OCI-LY3 (cell line): ENCODE results near the gene PTPRM.

Experiments
- H2AFZ ChIP-seq: fragments of 200-600, 300-600 bp; shearing (Covaris generic); 2 replicates; pipeline ENCODE4 v1.6.0; 2014; ENCODE audit warnings: antibody characterized with exemption, low read depth, low read length
- H3K27ac ChIP-seq: fragments of 200-600, 300-600 bp; sonication (generic); 2 replicates; pipeline ENCODE4 v1.5.1; 2014; ENCODE audit warnings: mild to moderate bottlenecking, low read length, moderate library complexity, mixed read lengths
- H3K27me3 ChIP-seq: fragments of 200-600, 300-600 bp; sonication (generic); 2 replicates; pipeline ENCODE4 v1.6.1; 2014; ENCODE audit warnings: low read depth, low read length, mixed read lengths
- H3K36me3 ChIP-seq: fragments of 200-600, 300-600 bp; sonication (generic); replicated peaks from 2 replicates; pipeline ENCODE3; 2014; ENCODE audit warnings: low read depth, low read length, mixed read lengths
- H3K4me1 ChIP-seq: fragments of 300-600, 200-600 bp; sonication (generic); 2 replicates; pipeline ENCODE4 v1.6.1; 2014; ENCODE audit warnings: low read length, mixed read lengths
- H3K4me2 ChIP-seq: fragments of 200-600, 300-600 bp; sonication (generic); 2 replicates; pipeline ENCODE4 v1.6.1; 2014; ENCODE audit warnings: low read length, mixed read lengths
- H3K4me3 ChIP-seq: fragments of 300-600, 200-600 bp; sonication (generic); 2 replicates; pipeline ENCODE4 v1.5.1; 2014; ENCODE audit warnings: antibody characterized with exemption, mild to moderate bottlenecking, low read length, moderate library complexity
- H3K79me2 ChIP-seq: fragments of 300-600, 200-600 bp; shearing (Covaris generic); 2 replicates; pipeline ENCODE4 v1.6.1; 2014; ENCODE audit warnings: mild to moderate bottlenecking, low read length, mixed read lengths
- H3K9ac ChIP-seq: fragments of 300-600, 200-600 bp; shearing (Covaris generic); 2 replicates; pipeline ENCODE4 v1.6.0; 2014; ENCODE audit warnings: mild to moderate bottlenecking, low read length, moderate library complexity
- H3K9me3 ChIP-seq: fragments of 200-600, 300-600 bp; shearing (Covaris generic); 2 replicates; pipeline ENCODE4 v1.6.1; 2014; ENCODE audit warnings: low read length, mixed read lengths; ENCODE audit not compliant: insufficient read depth
- H4K20me1 ChIP-seq: fragments of 200-600, 300-600 bp; sonication (generic); 2 replicates; pipeline ENCODE4 v1.6.1; 2016; ENCODE audit warnings: low read length, mixed read lengths; ENCODE audit not compliant: insufficient read depth
- EZH2phosphoT487 ChIP-seq: fragments of 200-600 bp; shearing (Covaris generic); IDR thresholded peaks from 2 replicates; pipeline ENCODE4 v1.6.1; 2018; ENCODE audit warnings: antibody characterized with exemption, mixed run types, low read depth
- TF ChIP-seq, protein P1 (sequence below): fragments of 200-600, 300-600 bp; sonication (generic); IDR thresholded peaks from 2 replicates; pipeline ENCODE4 v1.5.1; 2014; ENCODE audit warnings: antibody characterized with exemption, low read length, low read depth

The PTPRM gene

DNA sequence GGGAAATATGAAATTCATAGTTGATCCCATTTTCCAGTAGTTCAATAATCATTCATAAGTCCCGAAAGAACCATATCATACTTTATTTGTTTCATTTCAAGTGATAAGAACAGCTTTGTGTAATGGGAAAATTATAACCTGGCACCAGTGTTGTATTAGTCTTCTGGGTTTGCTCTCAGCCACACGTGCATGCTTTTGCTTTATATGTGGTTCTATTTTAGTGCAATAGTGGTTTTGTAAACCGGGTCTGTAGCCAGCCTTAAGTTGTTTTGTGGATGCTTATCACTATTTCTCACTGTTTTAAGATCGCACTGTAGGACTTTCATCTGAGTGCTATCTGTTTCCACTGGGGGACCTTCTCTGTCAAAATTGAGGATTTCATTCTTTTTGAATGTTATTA lies 203.8 kb downstream of the PTPRM start:
- Histone ChIP-seq H3K27me3 (no peaks in the 10 kb centered on the region), H3K4me3 (no peak overlapping the region), H3K4me1 (no peaks in the 10 kb centered on the region), H3K9ac (no peak overlapping the region), H2AFZ (no peak overlapping the region), H3K4me2 (no peak overlapping the region), H3K27ac (no peak overlapping the region), H3K36me3 (no peaks in the 10 kb centered on the region), H4K20me1 (no peaks in the 10 kb centered on the region), H3K9me3 (no peaks in the 10 kb centered on the region), H3K79me2 (no peaks in the 10 kb centered on the region)
- TF ChIP-seq EZH2phosphoT487 = no peak
- TF ChIP-seq, protein P1, sequence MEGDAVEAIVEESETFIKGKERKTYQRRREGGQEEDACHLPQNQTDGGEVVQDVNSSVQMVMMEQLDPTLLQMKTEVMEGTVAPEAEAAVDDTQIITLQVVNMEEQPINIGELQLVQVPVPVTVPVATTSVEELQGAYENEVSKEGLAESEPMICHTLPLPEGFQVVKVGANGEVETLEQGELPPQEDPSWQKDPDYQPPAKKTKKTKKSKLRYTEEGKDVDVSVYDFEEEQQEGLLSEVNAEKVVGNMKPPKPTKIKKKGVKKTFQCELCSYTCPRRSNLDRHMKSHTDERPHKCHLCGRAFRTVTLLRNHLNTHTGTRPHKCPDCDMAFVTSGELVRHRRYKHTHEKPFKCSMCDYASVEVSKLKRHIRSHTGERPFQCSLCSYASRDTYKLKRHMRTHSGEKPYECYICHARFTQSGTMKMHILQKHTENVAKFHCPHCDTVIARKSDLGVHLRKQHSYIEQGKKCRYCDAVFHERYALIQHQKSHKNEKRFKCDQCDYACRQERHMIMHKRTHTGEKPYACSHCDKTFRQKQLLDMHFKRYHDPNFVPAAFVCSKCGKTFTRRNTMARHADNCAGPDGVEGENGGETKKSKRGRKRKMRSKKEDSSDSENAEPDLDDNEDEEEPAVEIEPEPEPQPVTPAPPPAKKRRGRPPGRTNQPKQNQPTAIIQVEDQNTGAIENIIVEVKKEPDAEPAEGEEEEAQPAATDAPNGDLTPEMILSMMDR = no peak

DNA sequence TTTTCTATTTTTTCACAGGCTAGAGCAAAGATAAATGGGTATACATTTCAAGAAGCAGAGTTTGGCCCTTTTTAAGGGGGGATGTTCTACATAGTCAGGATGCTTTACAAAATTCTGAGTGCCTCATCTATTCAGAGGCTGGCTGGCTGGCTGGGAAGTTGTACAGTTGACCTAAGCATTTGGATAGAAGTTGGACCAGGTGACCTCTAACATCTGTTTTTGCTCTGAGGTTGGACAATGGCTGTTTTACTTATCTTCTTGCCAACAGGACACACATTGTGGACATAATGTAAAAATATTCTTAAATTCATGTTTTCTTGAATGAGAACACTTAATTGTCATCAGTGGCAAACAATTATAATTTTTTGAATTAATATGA lies 205.4 kb downstream of the PTPRM start:
- Histone ChIP-seq H2AFZ (no peak overlapping the region), H3K9ac (no peak overlapping the region), H3K36me3 (no peaks in the 10 kb centered on the region), H3K9me3 (no peaks in the 10 kb centered on the region), H3K4me3 (no peak overlapping the region), H4K20me1 (no peaks in the 10 kb centered on the region), H3K4me2 (no peak overlapping the region), H3K4me1 (no peaks in the 10 kb centered on the region), H3K27me3 (no peaks in the 10 kb centered on the region), H3K27ac (no peak overlapping the region), H3K79me2 (no peaks in the 10 kb centered on the region)
- TF ChIP-seq, protein P1 = no peak
- no peak for TF ChIP-seq EZH2phosphoT487

DNA sequence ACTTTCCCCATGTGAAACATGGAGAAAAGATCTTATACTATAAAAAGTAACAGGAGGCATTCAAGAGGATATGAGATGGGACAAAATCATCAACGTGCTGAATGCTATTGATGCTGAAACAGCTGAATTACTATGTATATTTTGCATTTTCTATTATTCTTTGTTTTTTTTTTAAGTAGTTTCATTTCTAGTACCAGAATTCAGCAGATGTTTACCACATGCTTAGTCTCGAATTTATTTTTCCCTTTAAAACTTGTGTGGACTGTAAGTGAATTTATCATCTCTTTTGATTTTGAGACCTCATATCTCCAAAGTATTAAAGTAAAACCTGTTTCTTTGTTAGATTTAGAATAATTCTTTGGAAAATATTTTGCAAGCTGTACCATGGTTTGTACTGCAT lies 205.8 kb downstream of the PTPRM start:
- Histone ChIP-seq H2AFZ (no peak overlapping the region), H3K9me3 (no peaks in the 10 kb centered on the region), H3K27ac (no peak overlapping the region), H3K9ac (no peak overlapping the region), H3K4me3 (no peak overlapping the region), H4K20me1 (no peaks in the 10 kb centered on the region), H3K4me2 (no peak overlapping the region), H3K79me2 (no peaks in the 10 kb centered on the region), H3K36me3 (no peaks in the 10 kb centered on the region), H3K27me3 (no peaks in the 10 kb centered on the region), H3K4me1 (no peaks in the 10 kb centered on the region)
- TF ChIP-seq EZH2phosphoT487 = no peak
- TF ChIP-seq, protein P1 = no peak

DNA sequence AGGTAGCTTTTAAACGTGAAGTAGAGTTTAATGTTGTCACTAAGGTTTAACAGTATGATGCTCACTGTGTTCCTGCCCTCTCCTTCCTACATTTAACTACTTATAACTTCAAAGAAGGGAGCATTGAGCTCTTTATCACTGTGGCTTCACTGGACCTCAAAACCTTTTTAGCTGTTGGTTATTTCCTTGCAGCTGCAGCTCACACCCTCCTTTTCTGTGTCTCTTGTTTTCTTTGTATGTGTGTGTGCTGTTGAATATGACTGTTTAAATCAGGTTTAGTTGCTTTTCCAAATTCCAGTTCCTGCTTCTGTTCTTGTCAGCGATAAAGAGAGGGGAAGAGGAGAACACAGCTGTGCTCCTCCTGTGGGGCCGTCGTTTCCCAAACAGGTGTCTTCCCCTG lies 208.0 kb downstream of the PTPRM start:
- no peaks in the 10 kb centered on the region for H3K27me3 ChIP-seq
- H2AFZ ChIP-seq = no peak overlapping the region
- no peak overlapping the region for H3K9ac ChIP-seq
- H3K9me3 ChIP-seq = no peaks in the 10 kb centered on the region
- H3K79me2 ChIP-seq = no peaks in the 10 kb centered on the region
- no peak overlapping the region for H3K4me2 ChIP-seq
- TF ChIP-seq, protein P1 = no peak
- TF ChIP-seq EZH2phosphoT487 = no peak
- H3K27ac ChIP-seq = no peak overlapping the region
- no peaks in the 10 kb centered on the region for H4K20me1 ChIP-seq
- H3K4me3 ChIP-seq = no peak overlapping the region
- no peaks in the 10 kb centered on the region for H3K4me1 ChIP-seq
- no peaks in the 10 kb centered on the region for H3K36me3 ChIP-seq
